H9 (cell line): ENCODE results near the gene LSMEM2. TPM values are rescaled to one million over a fixed set of nuclear protein-coding genes. Genes with fewer than 3 reads are reported as not detected.

ENCODE experiments used
- DNase-seq: peaks from one replicate; pipeline ENCODE4 v3.0.0-alpha.2; 2017
- H2AFZ ChIP-seq: one replicate; pipeline ENCODE4 v1.6.1; 2013; ENCODE audit warnings: mild to moderate bottlenecking, low read length, control low read depth, moderate library complexity
- H2AK5ac ChIP-seq: 2 replicates; pipeline ENCODE4 v1.6.1; 2013; ENCODE audit warnings: low read length, control low read depth, mixed read lengths; ENCODE audit not compliant: insufficient read length
- H2BK120ac ChIP-seq: one replicate; pipeline ENCODE4 v1.6.1; 2013; ENCODE audit warnings: low read depth, mild to moderate bottlenecking, low read length, control low read depth, inconsistent platforms; ENCODE audit not compliant: poor library complexity, severe bottlenecking
- H2BK12ac ChIP-seq: 2 replicates; pipeline ENCODE4 v1.6.1; 2013; ENCODE audit warnings: low read length, control low read depth, mixed read lengths, low read depth; ENCODE audit not compliant: insufficient read length
- H2BK15ac ChIP-seq: 2 replicates; pipeline ENCODE4 v1.6.1; 2013; ENCODE audit warnings: low read depth, low read length, control low read depth
- H2BK20ac ChIP-seq: one replicate; pipeline ENCODE4 v1.6.1; 2013; ENCODE audit warnings: low read depth, mild to moderate bottlenecking, low read length, control low read depth, inconsistent platforms; ENCODE audit not compliant: poor library complexity, severe bottlenecking
- H2BK5ac ChIP-seq: 2 replicates; pipeline ENCODE4 v1.6.1; 2013; ENCODE audit warnings: low read length, control low read depth, mixed read lengths; ENCODE audit not compliant: insufficient read length
- H3K14ac ChIP-seq: 2 replicates; pipeline ENCODE4 v1.6.1; 2013; ENCODE audit warnings: low read length, control low read depth; ENCODE audit not compliant: insufficient read depth
- H3K18ac ChIP-seq: 2 replicates; pipeline ENCODE4 v1.6.1; 2013; ENCODE audit warnings: low read depth, mild to moderate bottlenecking, mixed read lengths, low read length, control low read depth; ENCODE audit not compliant: insufficient read length
- H3K23ac ChIP-seq: 2 replicates; pipeline ENCODE4 v1.6.1; 2013; ENCODE audit warnings: low read length, control low read depth, mixed read lengths, low read depth; ENCODE audit not compliant: insufficient read length
- H3K23me2 ChIP-seq: 2 replicates; pipeline ENCODE4 v1.6.1; 2013; ENCODE audit warnings: low read depth, mild to moderate bottlenecking, mixed read lengths, low read length, control low read depth; ENCODE audit not compliant: insufficient read length, poor library complexity, severe bottlenecking
- H3K27ac ChIP-seq: 2 replicates; pipeline ENCODE4 v1.5.1; 2013; ENCODE audit warnings: low read length, control low read depth, mixed read lengths, low read depth; ENCODE audit not compliant: insufficient read length
- H3K27me3 ChIP-seq: 2 replicates; pipeline ENCODE4 v1.6.1; 2013; ENCODE audit warnings: low read length, control low read depth, inconsistent platforms; ENCODE audit not compliant: insufficient read depth
- H3K4ac ChIP-seq: 2 replicates; pipeline ENCODE4 v1.6.1; 2013; ENCODE audit warnings: low read depth, mild to moderate bottlenecking, control low read depth, inconsistent platforms, low read length, moderate library complexity
- H3K4me1 ChIP-seq: 2 replicates; pipeline ENCODE4 v1.6.1; 2013; ENCODE audit warnings: low read length, control low read depth, inconsistent platforms; ENCODE audit not compliant: insufficient read depth
- H3K4me2 ChIP-seq: 2 replicates; pipeline ENCODE4 v1.6.1; 2013; ENCODE audit warnings: low read length, control low read depth, mixed read lengths; ENCODE audit not compliant: insufficient read length, insufficient read depth
- H3K56ac ChIP-seq: 2 replicates; pipeline ENCODE4 v1.6.1; 2013; ENCODE audit warnings: low read depth, mild to moderate bottlenecking, mixed read lengths, low read length, control low read depth; ENCODE audit not compliant: insufficient read length
- H3K79me1 ChIP-seq: 2 replicates; pipeline ENCODE4 v1.6.1; 2013; ENCODE audit warnings: low read depth, mild to moderate bottlenecking, moderate library complexity, low read length, control low read depth, inconsistent platforms; ENCODE audit not compliant: insufficient read depth, poor library complexity, severe bottlenecking
- H3K79me2 ChIP-seq: 2 replicates; pipeline ENCODE4 v1.6.1; 2013; ENCODE audit warnings: low read length, control low read depth, inconsistent platforms; ENCODE audit not compliant: insufficient read depth
- H3K9ac ChIP-seq: 2 replicates; pipeline ENCODE4 v1.6.1; 2013; ENCODE audit warnings: low read length, control low read depth, mixed read lengths; ENCODE audit not compliant: insufficient read length; ENCODE audit errors: extremely low read depth
- H3K9me3 ChIP-seq: one replicate; pipeline ENCODE4 v1.6.1; 2013; ENCODE audit warnings: low read depth, low read length, inconsistent platforms; ENCODE audit not compliant: control insufficient read depth
- H3T11ph ChIP-seq: one replicate; pipeline ENCODE4 v1.6.1; 2013; ENCODE audit warnings: mild to moderate bottlenecking, low read length, control low read depth, inconsistent platforms
- H4K20me1 ChIP-seq: one replicate; pipeline ENCODE4 v1.6.1; 2013; ENCODE audit not compliant: control insufficient read depth, insufficient read length, insufficient read depth
- H4K5ac ChIP-seq: 2 replicates; pipeline ENCODE4 v1.6.1; 2013; ENCODE audit warnings: low read depth, mild to moderate bottlenecking, mixed read lengths, low read length, control low read depth; ENCODE audit not compliant: insufficient read length
- H4K8ac ChIP-seq: replicated peaks from 2 replicates; pipeline ENCODE4 v1.6.1; 2013; ENCODE audit warnings: low read length, control low read depth, mixed read lengths, low read depth; ENCODE audit not compliant: insufficient read length
- H4K91ac ChIP-seq: 2 replicates; pipeline ENCODE4 v1.6.1; 2013; ENCODE audit warnings: low read depth, mild to moderate bottlenecking, moderate library complexity, mixed read lengths, low read length, control low read depth; ENCODE audit not compliant: insufficient read length
- H3K27ac Mint-ChIP-seq, 3 experiments: 2 replicates in 2 of 3; 3 replicates in 1 of 3; pipeline ENCODE4 v1.8.0; 2020 to 2021; ENCODE audit warnings: mixed read lengths in 3 of 3, mild to moderate bottlenecking in 1 of 3, moderate library complexity in 1 of 3
- H3K27me3 Mint-ChIP-seq: 2 replicates; pipeline ENCODE4 v1.8.0; 2021; ENCODE audit warnings: low read depth, mild to moderate bottlenecking, moderate library complexity, mixed read lengths
- H3K36me3 Mint-ChIP-seq, 3 experiments: 2 replicates in 2 of 3; 3 replicates in 1 of 3; pipeline ENCODE4 v1.8.0; 2020 to 2021; ENCODE audit warnings: low read depth in 3 of 3, mixed read lengths in 3 of 3; ENCODE audit not compliant: insufficient read depth in 1 of 3
- H3K4me1 Mint-ChIP-seq, 2 experiments: 2 replicates each; pipeline ENCODE4 v1.8.0; 2020; ENCODE audit warnings: mixed read lengths in 2 of 2
- H3K4me3 Mint-ChIP-seq, 2 experiments: 2 replicates in 1 of 2; 3 replicates in 1 of 2; pipeline ENCODE4 v1.8.0; 2020 to 2021; ENCODE audit warnings: mild to moderate bottlenecking in 2 of 2, mixed read lengths in 2 of 2, moderate library complexity in 1 of 2
- H3K9me3 Mint-ChIP-seq, 2 experiments: 2 replicates in 1 of 2; 3 replicates in 1 of 2; pipeline ENCODE4 v1.8.0; 2020; ENCODE audit warnings: mild to moderate bottlenecking in 2 of 2, mixed read lengths in 2 of 2, moderate library complexity in 1 of 2
- CTCF ChIP-seq: fragments of 200-600 bp; sonication (generic); conservative IDR thresholded peaks from 3 replicates; pipeline ENCODE4 v1.8.0; 2021; ENCODE audit warnings: antibody characterized with exemption, mild to moderate bottlenecking
- whole genome bisulfite sequencing: extraction: QIAGEN DNeasy Blood & Tissue Kit; methylation state at CpG from one replicate; pipeline ENCODE4 v1.1.7; 2013; ENCODE audit warnings: missing lambda C conversion rate, low lambda C conversion rate, mixed read lengths; ENCODE audit not compliant: insufficient read length; ENCODE audit errors: extremely low coverage; 5-methylcytosine and 5-hydroxymethylcytosine counted together
- total RNA-seq: library from RNA; stranded (reverse); gene quantifications from 2 replicates; pipeline ENCODE4 v1.2.1, GENCODE V29; 2021

The LSMEM2 gene
- total RNA-seq, 1 experiment from 2014 or later, result 0.50 TPM

- no peak overlapping the region for H3K4ac ChIP-seq
- H3K23ac ChIP-seq, result no peak overlapping the region
- no peak overlapping the region for H3T11ph ChIP-seq
- peak overlapping the region; percentile 94 for H3K4me2 ChIP-seq
- no peaks in the 10 kb centered on the region; the same call in 1 of the 2 replicates for H3K27me3 Mint-ChIP-seq
- peak overlapping the region; percentile 88 to 96 for H3K4me3 Mint-ChIP-seq
- peaks cover 6% of the 10 kb centered on the region for H3K79me1 ChIP-seq
- no peaks in the 10 kb centered on the region for H4K20me1 ChIP-seq
- H3K79me2 ChIP-seq, result peaks cover 4% of the 10 kb centered on the region; the same call in 1 of the 2 replicates
- no peak overlapping the region for H3K18ac ChIP-seq
- H3K9me3 Mint-ChIP-seq, result no peaks in the 10 kb centered on the region
- no peak overlapping the region for H4K5ac ChIP-seq
- H2BK20ac ChIP-seq, result no peak overlapping the region
- H3K27ac ChIP-seq, result no peak overlapping the region
- H3K4me1 Mint-ChIP-seq, result peaks cover 15 to 31% of the 10 kb centered on the region in 2 experiments
- H3K36me3 Mint-ChIP-seq, result peaks cover 22 to 54% (median 37%) of the 10 kb centered on the region in 3 experiments; a peak in 6 of 7 replicates
- peaks cover 18% of the 10 kb centered on the region for H3K23me2 ChIP-seq
- H4K8ac ChIP-seq, result no peak overlapping the region
- H2BK12ac ChIP-seq, result no peak overlapping the region
- no peak overlapping the region for H2BK5ac ChIP-seq
- no peaks in the 10 kb centered on the region for H3K27me3 ChIP-seq
- no peak overlapping the region for H4K91ac ChIP-seq
- H2BK120ac ChIP-seq, result no peak overlapping the region
- peaks cover 6% of the 10 kb centered on the region; the same call in 1 of the 2 replicates for H3K4me1 ChIP-seq
- no peak overlapping the region for H2BK15ac ChIP-seq
- 0 out of 2 replicates have a peak overlapping the region, but pooled peaks have one; percentile 25 for H3K14ac ChIP-seq
- no peak for TF ChIP-seq CTCF
- DNase-seq, result no peak
- H2AK5ac ChIP-seq, result no peak overlapping the region
- H2AFZ ChIP-seq, result no peak overlapping the region
- peak overlapping the region in 1 of 3 experiments; percentile 53; a peak in 1 of 7 replicates for H3K27ac Mint-ChIP-seq
- WGBS, result no CpG with 5 or more reads among the region's 4 CpGs
- no peak overlapping the region for H3K56ac ChIP-seq
- no peaks in the 10 kb centered on the region for H3K9me3 ChIP-seq
- H3K9ac ChIP-seq, result peak overlapping the region; percentile 84
These were observed 48.2 kb downstream of the LSMEM2 start for GRCh38 chr3:50327129-50327528.
